Lower lobe of right lung (tissue), 2 donors: Measurements from ENCODE around the gene CACNG8. TPM values are rescaled to one million over a fixed set of nuclear protein-coding genes. Genes with fewer than 3 reads are reported as not detected.

Experiments
- ATAC-seq, 2 donors: fragments of 200-7000 bp; cut with Tn5 transposase; one replicate each; pipeline ENCODE4 v1.9.1; 2020 to 2022; ENCODE audit warnings: mild to moderate bottlenecking in 2 of 2, moderate library complexity in 2 of 2
- DNase-seq: peaks from one replicate; pipeline ENCODE4 v3.0.0-alpha.2; 2020
- H3K27ac ChIP-seq: fragments of 200-600 bp; one replicate; pipeline ENCODE4 v1.8.0; 2022
- H3K27me3 ChIP-seq: fragments of 200-600 bp; one replicate; pipeline ENCODE4 v1.8.0; 2022; ENCODE audit warnings: low read depth
- H3K36me3 ChIP-seq: fragments of 200-600 bp; one replicate; pipeline ENCODE4 v1.8.0; 2022; ENCODE audit warnings: mild to moderate bottlenecking
- H3K4me1 ChIP-seq: fragments of 200-600 bp; one replicate; pipeline ENCODE4 v1.8.0; 2022
- H3K4me3 ChIP-seq: fragments of 200-600 bp; one replicate; pipeline ENCODE4 v1.8.0; 2022; ENCODE audit warnings: mild to moderate bottlenecking
- H3K9me3 ChIP-seq: fragments of 200-600 bp; one replicate; pipeline ENCODE4 v1.8.0; 2022
- CTCF ChIP-seq: fragments of 200-600 bp; IDR thresholded peaks from one replicate; pipeline ENCODE4 v1.8.0; 2022; ENCODE audit warnings: antibody characterized with exemption, mild to moderate bottlenecking
- intact Hi-C: fragments of 100-400 bp; cut with DNase I; formaldehyde crosslinking; loops from one replicate; pipeline ENCODE4 v1.11.0; 2022
- long read RNA-seq: library from polyadenylated mRNA; unstranded; transcript quantifications from one replicate; pipeline ENCODE4 v2.0.0, GENCODE V29; 2021
- total RNA-seq: library from RNA; stranded (reverse); fragmentation: NEBNext Ultra II Directional; extraction: Animal tissue kit (Norgen Biotek cat#: 25700); gene quantifications from one replicate; pipeline ENCODE4 v1.2.1, GENCODE V29; 2021
- donor health status: DM: no; HTN: yes; CAD: no; lungs with severe emphysema.

The CACNG8 gene
- total RNA-seq = 0.21 TPM
- long read RNA-seq, partial matches to known transcripts = 0 of 1 reads
- long read RNA-seq, other reads (novel, unspliced or antisense) = 1 of 1 reads

GRCh38 chr19:53962887-53963431 is at the start of gene CACNG8:
Gene CACNG8, plus strand, starts transcription at chr19:53962937.
- no peak for ATAC-seq
- TF ChIP-seq CTCF = no peak
- H3K27ac ChIP-seq = no peak within 1 kb of the TSS
- no peaks in the 10 kb centered on the region for H3K4me1 ChIP-seq
- intact Hi-C loops = no loop called here
- no peak for DNase-seq
- H3K27me3 ChIP-seq = peaks cover 61% of the 10 kb centered on the region
- no peaks in the 10 kb centered on the region for H3K9me3 ChIP-seq
- no peak within 1 kb of the TSS for H3K4me3 ChIP-seq
- H3K36me3 ChIP-seq = no peaks in the 10 kb centered on the region

GRCh38 chr19:53915000-53915399 is 47.7 kb upstream of the CACNG8 start:
- no peak for DNase-seq
- no peak for TF ChIP-seq CTCF
- intact Hi-C loops = no loop called here
- Histone ChIP-seq H3K4me1 (no peaks in the 10 kb centered on the region), H3K27me3 (peaks cover 44% of the 10 kb centered on the region), H3K36me3 (no peaks in the 10 kb centered on the region), H3K9me3 (no peaks in the 10 kb centered on the region), H3K27ac (no peak overlapping the region), H3K4me3 (no peak overlapping the region)
- peak in 1 of 2 donors; percentile 39 for ATAC-seq

GRCh38 chr19:53916004-53916403 is 46.7 kb upstream of the CACNG8 start:
- Histone ChIP-seq H3K4me3 (no peak overlapping the region), H3K36me3 (no peaks in the 10 kb centered on the region), H3K4me1 (no peaks in the 10 kb centered on the region), H3K9me3 (no peaks in the 10 kb centered on the region), H3K27me3 (peaks cover 34% of the 10 kb centered on the region), H3K27ac (no peak overlapping the region)
- ATAC-seq (no peak), DNase-seq (no peak)
- no peak for TF ChIP-seq CTCF
- intact Hi-C loops = no loop called here

GRCh38 chr19:53917356-53917755 is 45.4 kb upstream of the CACNG8 start:
- TF ChIP-seq CTCF = no peak
- Histone ChIP-seq H3K27ac (no peak overlapping the region), H3K27me3 (peaks cover 20% of the 10 kb centered on the region), H3K9me3 (no peaks in the 10 kb centered on the region), H3K4me1 (no peaks in the 10 kb centered on the region), H3K36me3 (no peaks in the 10 kb centered on the region), H3K4me3 (no peak overlapping the region)
- intact Hi-C loops = no loop called here
- DNase-seq (no peak), ATAC-seq (no peak)

GRCh38 chr19:53927739-53928138 is 35.0 kb upstream of the CACNG8 start:
- Histone ChIP-seq H3K9me3 (no peaks in the 10 kb centered on the region), H3K27ac (no peak overlapping the region), H3K36me3 (no peaks in the 10 kb centered on the region), H3K4me1 (no peaks in the 10 kb centered on the region), H3K27me3 (no peaks in the 10 kb centered on the region), H3K4me3 (no peak overlapping the region)
- TF ChIP-seq CTCF = no peak
- intact Hi-C loops = no loop called here
- DNase-seq (no peak), ATAC-seq (no peak)
